Astrocyte of the spinal cord (primary cell): ENCODE measurements around the gene TMEM171.

ENCODE experiments used
- DNase-seq: peaks from one replicate; pipeline ENCODE4 v3.0.0; 2011; ENCODE audit warnings: low read depth, low spot score
- H3K4me3 ChIP-seq: 2 replicates; pipeline ENCODE4 v1.5.1; 2011; ENCODE audit warnings: low read depth, mild to moderate bottlenecking, low read length, moderate library complexity
- in situ Hi-C: cut with HindIII; loops from 2 replicates; pipeline ENCODE4 v1.10.0; 2017; ENCODE audit warnings: low sequenced_read_pairs
- TF ChIP-seq, protein P1 (sequence below): IDR thresholded peaks from 2 replicates; pipeline ENCODE4 v1.5.1; 2012; ENCODE audit warnings: low read depth, mild to moderate bottlenecking, low read length, inconsistent platforms

TMEM171 gene

GRCh38 chr5:73126957-73127356 is 6.6 kb downstream of the TMEM171 start:
- TF ChIP-seq, protein P1, sequence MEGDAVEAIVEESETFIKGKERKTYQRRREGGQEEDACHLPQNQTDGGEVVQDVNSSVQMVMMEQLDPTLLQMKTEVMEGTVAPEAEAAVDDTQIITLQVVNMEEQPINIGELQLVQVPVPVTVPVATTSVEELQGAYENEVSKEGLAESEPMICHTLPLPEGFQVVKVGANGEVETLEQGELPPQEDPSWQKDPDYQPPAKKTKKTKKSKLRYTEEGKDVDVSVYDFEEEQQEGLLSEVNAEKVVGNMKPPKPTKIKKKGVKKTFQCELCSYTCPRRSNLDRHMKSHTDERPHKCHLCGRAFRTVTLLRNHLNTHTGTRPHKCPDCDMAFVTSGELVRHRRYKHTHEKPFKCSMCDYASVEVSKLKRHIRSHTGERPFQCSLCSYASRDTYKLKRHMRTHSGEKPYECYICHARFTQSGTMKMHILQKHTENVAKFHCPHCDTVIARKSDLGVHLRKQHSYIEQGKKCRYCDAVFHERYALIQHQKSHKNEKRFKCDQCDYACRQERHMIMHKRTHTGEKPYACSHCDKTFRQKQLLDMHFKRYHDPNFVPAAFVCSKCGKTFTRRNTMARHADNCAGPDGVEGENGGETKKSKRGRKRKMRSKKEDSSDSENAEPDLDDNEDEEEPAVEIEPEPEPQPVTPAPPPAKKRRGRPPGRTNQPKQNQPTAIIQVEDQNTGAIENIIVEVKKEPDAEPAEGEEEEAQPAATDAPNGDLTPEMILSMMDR: no peak
- in situ Hi-C loops: no loop called here
- DNase-seq: no peak
- no peak overlapping the region for H3K4me3 ChIP-seq

DNA sequence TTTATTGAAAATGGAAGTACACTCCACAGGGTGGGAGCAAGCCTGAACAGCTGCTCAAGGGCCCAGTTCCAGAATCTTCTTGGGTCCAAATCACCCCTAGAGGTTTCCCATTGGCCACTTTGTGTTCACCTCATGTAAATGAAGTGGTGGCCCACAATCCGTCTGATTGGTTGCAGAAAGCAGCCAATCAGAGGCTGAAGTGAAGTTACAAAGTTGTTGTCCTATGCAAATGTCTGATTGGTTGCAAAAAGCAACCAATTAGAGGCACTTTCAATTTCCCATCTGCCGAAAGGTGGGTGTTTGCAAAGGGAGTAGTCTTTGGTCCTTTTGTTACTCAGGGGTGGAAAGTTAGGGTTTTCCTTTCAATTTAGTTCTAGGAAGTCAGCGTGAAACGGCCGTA is 8.8 kb downstream of the TMEM171 start:
- in situ Hi-C loops: no loop called here
- TF ChIP-seq, protein P1: no peak
- no peak for DNase-seq
- no peak overlapping the region for H3K4me3 ChIP-seq

GRCh38 chr5:73130811-73131210 is 10.4 kb downstream of the TMEM171 start:
- in situ Hi-C loops: no loop called here
- TF ChIP-seq, protein P1: no peak
- no peak overlapping the region for H3K4me3 ChIP-seq
- no peak for DNase-seq

DNA sequence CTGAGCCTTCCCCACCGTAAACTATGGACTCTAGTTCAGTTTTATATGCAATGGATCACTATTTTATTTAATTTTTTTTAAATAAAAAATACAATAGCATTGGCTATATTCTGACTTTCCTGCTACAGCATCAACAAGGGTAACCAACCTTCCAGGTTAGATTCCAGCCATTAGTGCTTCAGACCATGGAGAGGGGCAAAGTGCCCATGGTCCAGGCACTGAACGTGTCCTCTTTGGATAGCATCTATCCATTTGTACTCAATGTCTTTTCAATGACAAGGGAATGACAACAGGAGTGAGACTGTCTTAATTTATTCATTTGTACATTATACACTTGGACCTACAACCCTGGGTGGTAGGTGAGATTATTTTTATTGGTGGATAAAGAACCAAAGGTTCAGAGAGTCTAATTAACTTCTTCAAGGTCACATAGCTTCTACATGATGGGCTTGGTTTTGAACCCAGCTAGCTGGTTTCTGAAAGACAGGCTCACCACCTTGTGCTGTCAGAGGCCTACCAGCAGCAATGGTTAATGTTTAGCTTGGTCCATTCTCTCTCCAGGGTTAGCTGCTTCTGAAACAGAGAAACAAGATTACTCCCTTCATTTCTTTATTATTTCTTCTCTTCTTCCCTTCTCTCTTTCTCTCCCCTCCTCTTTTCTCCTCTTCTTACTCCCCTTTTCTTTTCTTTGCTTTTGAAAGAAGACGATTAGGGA is 11.5 kb downstream of the TMEM171 start:
- TF ChIP-seq, protein P1: no peak
- no peak overlapping the region for H3K4me3 ChIP-seq
- DNase-seq: no peak
- in situ Hi-C loops: no loop called here

DNA sequence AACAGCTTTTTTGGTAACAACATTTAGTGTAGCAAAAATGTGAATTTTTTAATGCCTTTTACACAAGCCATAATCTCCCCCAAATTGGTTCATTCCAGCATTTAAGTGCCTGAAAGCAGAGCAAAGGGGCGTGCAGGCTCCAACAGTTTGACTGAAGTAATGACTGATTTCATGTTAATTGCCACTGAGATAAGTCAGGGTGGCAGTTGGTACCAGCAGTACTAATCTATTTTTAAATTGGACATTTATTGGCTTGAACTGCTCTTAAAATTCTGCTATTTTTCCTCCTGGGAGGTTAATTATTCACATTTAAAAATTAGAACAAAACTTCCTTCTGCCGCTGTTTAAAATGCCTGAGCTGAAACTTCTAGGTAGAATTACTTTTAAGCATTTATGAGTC is 12.4 kb downstream of the TMEM171 start:
- no peak for DNase-seq
- H3K4me3 ChIP-seq: no peak overlapping the region
- in situ Hi-C loops: no loop called here
- TF ChIP-seq, protein P1: no peak

DNA sequence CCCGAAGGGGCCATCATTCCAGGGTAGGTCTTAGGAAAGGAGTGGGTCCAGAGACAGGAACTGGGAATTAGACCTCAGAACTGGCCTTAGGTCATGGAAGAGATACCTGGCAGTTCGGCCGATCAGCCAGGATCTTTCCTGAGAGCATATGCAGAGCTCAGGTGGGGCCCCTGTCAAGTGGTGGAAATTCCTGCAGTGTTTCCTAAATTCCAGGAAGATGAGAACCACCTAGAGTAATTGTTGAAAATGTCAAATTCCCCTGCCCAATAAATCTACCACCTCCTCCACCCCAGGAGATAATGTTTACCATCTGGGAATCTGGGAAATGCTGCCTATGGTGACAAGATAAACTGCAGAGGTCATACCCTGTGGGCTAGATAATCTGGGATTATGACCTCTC is 14.6 kb downstream of the TMEM171 start:
- TF ChIP-seq, protein P1: no peak
- H3K4me3 ChIP-seq: no peak overlapping the region
- in situ Hi-C loops: no loop called here
- DNase-seq: no peak
